Non-pigmented ciliary epithelial cell (primary cell): ENCODE measurements around the gene SLC38A9.
"Not testable (repeated sequence)": the region's sequence is repeated elsewhere in the genome, so short reads cannot be mapped to it uniquely, and the experiment has no call there.

Source experiments
- DNase-seq: peaks from one replicate; pipeline ENCODE4 v3.0.0-alpha.2; 2010; ENCODE audit warnings: low read depth

Gene SLC38A9

GRCh38 chr5:55702598-55703345, 9.4 kb downstream of the SLC38A9 start:
- DNase-seq: no peak

GRCh38 chr5:55701462-55702103, 10.5 kb downstream of the SLC38A9 start:
- DNase-seq: no peak

DNA sequence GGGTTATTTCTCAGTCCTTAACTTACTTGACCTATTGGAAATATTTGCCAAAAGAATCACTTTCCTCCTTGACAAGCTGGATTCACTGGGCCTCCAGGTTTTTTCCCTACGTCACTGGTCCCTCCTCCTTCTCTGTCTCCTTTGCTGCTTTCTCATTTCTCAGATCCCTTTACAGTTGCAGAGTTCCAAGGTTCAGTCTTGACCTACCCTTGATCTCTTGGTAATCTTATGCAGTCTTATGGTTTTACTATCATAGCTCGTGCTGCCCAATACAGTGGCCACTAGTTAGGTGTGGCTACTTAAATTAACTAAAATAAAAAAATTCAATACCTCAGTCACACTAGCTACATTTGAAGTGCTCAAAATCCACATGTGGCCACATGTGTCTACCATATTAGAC, 11.4 kb downstream of the SLC38A9 start:
- no peak for DNase-seq

DNA sequence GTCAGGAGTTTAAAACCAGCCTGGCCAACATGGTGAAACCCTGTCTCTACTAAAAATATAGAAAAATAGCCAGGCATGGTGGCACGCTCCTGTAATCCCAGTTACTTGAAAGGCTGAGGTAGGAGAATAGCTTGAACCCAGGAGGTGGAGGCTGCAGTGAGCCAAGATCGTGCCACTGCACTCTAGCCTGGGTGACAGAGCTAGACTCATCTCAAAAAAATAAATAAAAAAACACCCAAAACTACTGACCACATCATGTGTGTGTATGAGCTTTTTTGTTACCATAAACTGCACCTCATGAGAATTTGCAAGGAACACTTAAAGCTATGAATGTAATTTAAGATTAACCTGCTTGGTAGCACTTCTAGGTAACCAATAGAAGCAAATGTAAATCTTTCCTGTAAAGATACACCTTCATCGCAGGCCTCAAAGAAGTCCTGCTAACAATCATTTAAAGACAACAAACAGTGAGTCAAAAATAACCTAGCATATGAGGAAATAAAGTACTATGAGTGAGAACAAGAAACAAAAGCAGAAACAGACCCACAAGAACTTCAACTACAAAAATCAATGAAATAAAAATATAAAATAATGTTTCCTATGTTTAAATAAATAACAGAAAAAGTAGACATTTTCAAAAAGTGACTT, 13.0 kb downstream of the SLC38A9 start:
- DNase-seq: no peak

GRCh38 chr5:55696704-55697103, 15.4 kb downstream of the SLC38A9 start:
- not testable (repeated sequence) for DNase-seq

- DNase-seq: no peak
These were observed 17.8 kb downstream of the SLC38A9 start for GRCh38 chr5:55694152-55694830.

- DNase-seq: no peak
These were observed 19.6 kb downstream of the SLC38A9 start for GRCh38 chr5:55692509-55692908.

GRCh38 chr5:55692106-55692417, 20.1 kb downstream of the SLC38A9 start:
- no peak for DNase-seq

DNA sequence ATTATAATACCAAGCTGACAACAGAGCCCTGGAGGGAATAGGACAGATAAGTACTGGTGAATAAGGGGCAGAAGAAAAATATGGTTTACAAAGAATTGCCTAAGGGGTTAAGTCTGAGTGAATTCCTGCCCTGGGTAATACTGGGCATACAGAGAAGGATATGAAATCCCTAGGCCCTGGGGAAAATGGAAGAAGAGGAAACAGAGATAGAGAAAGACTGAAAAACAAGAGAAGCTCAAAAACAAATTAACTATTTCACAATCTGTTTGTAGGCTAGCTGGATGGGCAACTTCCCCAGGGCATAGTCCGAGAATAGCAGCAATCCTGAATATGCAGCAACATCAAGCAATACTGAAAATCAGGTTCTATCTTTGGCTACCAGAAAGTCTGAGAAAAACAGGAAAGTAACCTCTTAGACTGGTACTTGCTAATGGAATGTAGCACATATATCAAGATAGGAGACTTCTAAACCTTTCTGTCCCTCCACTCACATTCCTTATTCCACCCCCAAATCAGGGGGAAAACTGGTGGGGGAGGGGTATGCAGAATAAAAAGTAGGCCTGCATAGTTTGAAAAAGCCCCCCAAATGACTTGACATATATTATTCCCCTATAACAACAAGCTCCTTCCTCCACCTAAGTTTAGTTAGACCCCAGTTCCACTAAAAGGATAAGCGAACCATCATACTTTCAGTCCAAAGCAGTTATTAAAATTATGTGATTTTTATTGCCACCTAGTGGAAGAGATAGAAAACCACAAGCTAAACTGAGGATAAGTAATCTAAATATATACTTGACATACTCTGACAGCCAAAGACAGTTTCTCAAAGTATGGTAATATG, 20.6 kb downstream of the SLC38A9 start:
- DNase-seq: no peak

DNA sequence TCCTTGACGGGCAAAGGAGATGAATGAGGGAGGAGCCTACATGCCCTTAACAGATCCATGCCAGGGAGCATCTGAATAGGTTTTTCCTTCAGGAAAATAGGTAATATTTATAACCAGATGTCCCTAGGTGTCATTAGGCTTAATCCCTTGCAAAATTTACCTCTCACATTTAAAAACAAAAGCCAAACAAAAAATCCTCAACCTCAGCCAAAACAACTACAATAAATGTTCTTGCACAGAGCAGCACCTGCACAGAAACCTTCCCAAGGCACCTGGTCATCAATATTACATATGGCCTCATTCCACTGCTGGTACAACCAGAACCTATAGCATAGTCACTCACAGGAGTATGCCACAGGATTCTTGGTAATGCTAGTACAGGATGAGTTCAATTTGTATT, 30.1 kb downstream of the SLC38A9 start:
- no peak for DNase-seq

GRCh38 chr5:55681301-55681700, 30.8 kb downstream of the SLC38A9 start:
- no peak for DNase-seq

- no peak for DNase-seq
These were observed 31.8 kb downstream of the SLC38A9 start for GRCh38 chr5:55680353-55680752.

DNA sequence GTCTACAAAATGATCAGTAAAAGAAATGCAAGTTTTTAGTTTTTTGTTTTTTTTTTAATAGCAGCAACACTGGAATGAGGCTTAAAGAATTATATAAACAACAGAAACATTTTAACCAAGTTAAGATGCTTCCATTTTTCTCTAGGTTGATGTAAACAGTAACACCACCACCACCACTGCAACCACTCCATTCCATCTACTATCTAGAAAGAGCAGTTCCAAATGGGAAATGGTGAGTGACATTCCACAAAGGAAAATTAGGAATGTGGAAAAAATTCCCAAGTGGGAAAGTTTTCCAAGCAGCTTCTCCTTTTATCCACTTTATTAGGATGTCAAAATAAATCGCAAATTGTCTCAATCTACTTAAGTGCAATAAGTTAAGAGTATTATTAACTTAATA, 32.6 kb downstream of the SLC38A9 start:
- no peak for DNase-seq

DNA sequence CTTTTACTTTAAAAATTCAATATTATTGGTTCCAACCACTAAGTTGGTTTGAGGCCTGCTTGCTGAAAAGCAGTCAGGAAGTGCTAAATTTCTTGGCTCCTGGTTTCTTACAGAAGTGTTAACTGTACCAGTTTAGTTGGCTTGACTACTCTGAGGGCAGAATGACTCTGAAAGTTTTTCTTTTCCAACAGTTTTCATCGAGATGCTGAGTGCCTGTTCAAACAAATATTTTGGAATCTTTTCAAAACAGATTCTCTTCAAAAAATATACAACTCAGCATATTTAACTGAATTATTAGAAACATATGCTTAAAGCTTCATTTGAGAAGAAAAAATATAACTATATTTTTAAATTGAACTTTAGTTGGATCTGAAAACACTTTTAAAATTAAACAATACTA, 37.0 kb downstream of the SLC38A9 start:
- no peak for DNase-seq

GRCh38 chr5:55674340-55674739, 37.8 kb downstream of the SLC38A9 start:
- DNase-seq: no peak

DNA sequence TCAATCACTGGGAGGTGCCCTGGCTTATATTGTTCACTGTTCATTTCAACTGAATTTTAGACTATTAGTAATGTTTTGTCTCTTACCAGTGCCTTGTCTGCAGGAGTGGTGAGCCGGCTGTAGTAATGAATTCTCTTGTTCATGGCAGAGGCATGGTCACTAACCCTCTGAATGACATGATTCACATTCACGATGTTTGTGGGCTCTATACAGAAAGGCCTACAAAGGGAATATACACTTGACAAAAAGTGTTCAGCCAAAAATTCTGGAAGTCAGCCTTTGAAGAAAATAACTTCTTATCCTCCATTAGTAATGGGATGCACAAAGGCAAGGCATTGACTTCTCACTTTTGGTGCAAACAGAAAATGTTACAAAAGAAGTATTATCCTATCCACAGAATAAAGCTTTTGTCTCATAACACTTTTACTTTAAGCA, 39.6 kb downstream of the SLC38A9 start:
- DNase-seq: no peak

DNA sequence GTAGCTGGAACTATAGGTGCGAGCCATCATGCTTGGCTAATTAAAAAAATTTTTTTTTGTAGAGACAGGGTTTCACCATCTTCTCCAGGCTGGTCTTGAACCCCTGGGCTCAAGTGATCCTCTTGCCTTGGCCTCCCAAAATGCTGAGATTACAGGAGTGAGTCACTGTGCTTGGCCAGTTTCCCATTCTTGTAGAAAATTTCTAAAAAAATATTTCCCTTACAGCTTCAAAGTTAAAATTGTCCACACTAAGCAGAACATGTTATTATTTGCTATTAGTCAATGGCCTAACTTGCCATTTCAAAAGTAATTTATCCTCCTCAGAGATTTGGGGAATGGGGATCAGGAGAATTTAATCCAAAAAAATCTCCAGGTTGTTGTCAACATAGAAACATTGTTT, 40.1 kb downstream of the SLC38A9 start:
- no peak for DNase-seq

DNA sequence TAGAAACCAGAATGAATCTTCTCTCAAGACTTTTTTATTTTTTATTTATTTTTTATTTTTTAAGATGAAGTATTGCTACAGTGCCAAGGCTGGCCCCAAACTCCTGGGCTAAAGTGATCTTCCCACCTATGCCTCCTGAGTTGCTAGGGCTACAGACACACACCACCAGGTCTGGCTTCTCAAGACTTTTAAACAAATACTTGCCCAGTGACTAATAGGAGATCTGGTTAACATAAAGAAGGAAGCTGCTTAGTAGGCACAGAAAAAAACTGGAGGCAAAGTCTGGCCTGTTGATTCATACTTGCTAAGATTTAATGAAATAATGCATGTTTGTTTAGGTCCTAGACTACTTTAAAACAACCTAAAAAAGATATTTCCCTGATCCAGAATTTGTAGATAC, 43.8 kb downstream of the SLC38A9 start:
- peak; percentile 81 for DNase-seq

DNA sequence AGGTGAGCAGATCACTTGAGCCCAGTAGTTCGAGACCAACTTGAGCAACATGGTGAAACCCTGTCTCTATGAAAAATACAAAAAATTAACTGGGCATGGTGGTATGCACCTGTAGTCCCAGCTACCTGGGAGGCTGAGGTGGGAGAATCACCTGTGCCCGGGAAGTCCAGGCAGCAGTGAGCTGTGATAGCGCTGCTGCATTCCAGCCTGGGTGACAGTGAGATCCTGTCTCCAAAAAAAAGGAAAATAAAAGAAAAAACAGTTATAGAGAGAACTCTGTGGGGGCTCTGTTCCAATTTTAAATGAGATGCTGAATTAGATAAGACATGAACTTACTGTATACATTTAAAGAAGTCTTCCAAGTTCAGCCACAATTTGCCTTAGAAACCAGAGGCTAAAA, 44.2 kb downstream of the SLC38A9 start:
- no peak for DNase-seq

DNA sequence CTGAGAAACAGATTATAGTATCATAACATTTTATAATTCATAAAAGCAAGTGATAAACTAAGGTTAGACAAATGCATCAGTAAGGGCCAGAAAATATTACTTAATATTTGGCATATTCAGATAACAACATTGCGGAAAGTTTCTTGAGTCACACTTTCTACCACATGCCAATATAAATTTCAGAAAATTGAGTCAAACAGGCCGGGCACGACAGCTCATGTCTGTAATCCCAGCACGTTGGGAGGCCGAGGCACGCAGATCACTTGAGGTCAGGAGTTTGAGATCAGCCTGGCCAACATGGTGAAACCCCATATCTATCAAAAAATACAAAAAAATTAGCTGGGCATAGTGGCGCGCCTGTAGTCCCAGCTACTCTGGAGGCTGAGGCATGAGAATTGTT, 47.1 kb downstream of the SLC38A9 start:
- no peak for DNase-seq

- no peak for DNase-seq
These were observed 54.7 kb downstream of the SLC38A9 start for GRCh38 chr5:55657443-55657842.

- peak; percentile 60 for DNase-seq
These were observed 61.7 kb downstream of the SLC38A9 start for GRCh38 chr5:55650386-55650785.
